Superior temporal gyrus (tissue), 1 donor: ENCODE measurements around the gene KIF1A.
A peak's percentile ranks its signal among the peaks of the same experiment; 100 is the strongest.
"Not testable (repeated sequence)": the region's sequence is repeated elsewhere in the genome, so short reads cannot be mapped to it uniquely, and the experiment has no call there.

Source experiments
- DNase-seq: peaks from one replicate; pipeline ENCODE4 v3.0.0-alpha.2; 2016; ENCODE audit errors: extremely low spot score

Gene KIF1A

DNA sequence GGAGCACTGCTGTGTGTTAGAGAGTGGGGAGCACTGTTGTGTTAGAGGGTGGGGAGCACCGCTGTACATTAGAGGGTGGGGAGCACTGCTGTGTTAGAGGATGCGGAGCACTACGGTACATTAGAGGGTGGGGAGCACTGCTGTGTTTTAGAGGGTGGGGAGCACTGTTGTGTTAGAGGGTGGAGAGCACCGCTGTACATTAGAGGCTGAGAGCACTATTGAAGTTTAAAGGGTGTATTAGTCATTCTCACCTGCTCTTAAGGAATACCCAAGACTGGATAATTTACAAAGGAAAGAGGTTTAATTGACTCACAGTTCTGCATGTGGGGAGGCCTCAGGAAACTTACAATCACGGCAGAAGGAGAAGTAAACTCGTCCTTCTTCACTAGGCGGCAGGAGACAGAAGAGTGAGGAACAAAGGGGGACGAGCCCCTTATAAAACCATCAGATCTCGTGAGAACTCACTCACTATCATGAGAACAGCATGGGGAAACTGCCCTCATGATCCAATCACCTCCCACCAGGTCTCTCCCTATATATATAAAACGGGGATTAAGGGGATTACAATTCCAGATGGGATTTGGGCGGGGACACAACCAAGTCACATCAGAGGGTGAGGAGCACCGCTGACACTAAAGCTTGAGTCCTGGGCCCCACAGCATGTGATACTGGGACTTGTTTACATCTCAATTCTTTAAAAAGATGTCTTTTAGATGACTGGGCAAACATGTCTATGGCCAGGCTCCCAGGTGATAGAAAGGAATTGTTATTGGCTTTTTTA lies 29.1 kb upstream of the KIF1A start:
- DNase-seq, result no peak

DNA sequence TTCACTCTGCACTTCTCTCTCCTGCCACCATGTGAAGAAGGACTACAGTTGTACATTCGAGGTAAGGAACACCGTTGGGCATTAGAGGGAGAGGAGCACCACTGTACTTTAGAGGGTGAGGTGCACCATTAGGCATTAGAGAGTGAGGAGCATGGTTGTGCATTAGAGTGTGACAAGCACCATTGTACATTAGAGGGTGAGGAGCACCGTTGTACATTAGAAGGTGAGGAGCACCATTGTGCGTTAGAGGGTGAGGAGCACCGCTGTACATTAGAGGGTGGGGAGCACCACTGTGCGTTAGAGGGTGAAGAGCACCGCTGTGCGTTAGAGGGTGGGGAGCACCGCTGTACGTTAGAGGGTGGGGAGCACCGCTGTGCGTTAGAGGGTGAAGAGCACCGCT lies 27.8 kb upstream of the KIF1A start:
- DNase-seq, result no peak

DNA sequence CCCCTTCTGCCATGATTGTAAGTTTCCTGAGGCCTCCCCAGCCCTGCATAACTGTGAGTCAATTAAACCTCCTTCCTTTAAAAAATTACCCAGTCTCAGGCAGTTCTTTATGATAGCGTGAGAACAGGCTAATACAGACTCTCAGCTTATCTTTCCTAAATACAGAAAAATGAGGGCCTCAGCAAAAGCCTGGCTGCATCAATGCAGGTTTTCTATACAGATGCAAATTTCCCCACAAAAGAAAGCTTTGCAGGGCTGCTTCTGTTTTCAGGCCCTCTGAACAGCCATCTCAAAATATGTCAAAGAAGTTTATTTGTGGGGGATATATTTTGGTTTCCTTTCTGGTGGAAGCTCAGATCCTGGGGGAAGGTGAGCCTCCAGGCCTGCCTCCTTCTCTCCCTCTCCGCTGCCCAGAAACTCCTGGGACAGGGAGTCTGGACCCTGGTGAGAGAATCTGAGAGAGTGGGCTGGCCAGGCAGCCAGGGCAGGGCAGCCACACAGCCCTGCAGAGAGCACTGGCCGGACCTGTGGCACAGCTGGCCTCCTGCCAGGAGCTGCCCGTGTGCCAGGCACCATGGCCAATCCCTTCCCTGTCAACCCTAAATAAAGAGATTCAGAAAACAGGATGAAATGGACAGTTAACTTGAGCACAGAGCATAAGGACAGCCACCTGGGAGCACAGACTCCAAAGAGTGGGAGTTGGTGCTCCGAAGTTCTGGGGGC lies 27.0 kb upstream of the KIF1A start:
- DNase-seq, result no peak

DNA sequence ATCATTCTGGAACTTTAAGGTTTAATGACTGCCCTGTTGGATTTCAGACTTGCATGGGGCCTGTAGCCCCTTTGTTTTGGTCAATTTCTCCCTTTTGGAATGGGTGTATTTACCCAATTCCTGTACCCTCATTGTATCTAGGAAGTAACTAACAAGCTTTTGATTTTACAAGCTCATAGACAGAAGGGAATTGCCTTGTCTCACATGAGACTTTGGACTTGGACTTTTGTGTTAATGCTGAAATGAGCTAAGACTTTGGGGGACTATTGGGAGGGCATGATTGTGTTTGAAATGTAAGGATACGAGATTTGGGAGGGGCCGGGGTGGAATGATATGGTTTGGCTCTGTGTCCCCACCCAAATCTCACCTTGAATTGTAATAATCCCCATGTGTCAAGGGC lies 26.3 kb upstream of the KIF1A start:
- not testable (repeated sequence) for DNase-seq

DNA sequence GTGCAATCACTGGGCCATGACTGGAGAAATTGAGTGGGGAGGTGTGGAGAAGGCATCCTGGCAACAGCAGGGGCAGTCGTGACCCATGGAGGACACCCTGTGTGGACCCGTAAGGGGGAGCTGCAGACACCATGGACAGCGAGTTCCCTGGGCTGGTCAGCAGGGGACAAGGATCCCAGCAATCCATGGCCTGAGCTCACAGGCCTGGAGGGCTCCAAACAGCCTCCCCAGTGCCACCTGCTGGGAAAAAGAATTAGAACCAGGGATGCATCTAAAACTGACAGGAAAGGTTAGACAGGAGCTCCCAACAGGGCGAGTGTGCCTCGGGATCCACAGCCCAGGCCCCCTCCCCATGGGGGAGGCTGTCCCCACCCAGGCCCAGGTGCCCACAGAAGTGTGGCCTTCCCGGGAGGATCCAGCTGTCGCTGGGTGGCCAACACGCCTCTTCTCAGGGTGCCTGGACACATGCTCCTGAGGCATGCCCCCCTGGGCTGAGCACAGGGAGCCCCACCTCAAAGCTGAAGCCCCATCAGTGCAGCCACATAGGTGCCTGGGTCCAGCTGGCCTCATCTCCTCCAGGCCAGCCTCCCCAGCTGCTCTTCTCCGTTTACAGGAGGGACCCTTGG lies 20.5 kb upstream of the KIF1A start:
- DNase-seq, result peak; percentile 88

DNA sequence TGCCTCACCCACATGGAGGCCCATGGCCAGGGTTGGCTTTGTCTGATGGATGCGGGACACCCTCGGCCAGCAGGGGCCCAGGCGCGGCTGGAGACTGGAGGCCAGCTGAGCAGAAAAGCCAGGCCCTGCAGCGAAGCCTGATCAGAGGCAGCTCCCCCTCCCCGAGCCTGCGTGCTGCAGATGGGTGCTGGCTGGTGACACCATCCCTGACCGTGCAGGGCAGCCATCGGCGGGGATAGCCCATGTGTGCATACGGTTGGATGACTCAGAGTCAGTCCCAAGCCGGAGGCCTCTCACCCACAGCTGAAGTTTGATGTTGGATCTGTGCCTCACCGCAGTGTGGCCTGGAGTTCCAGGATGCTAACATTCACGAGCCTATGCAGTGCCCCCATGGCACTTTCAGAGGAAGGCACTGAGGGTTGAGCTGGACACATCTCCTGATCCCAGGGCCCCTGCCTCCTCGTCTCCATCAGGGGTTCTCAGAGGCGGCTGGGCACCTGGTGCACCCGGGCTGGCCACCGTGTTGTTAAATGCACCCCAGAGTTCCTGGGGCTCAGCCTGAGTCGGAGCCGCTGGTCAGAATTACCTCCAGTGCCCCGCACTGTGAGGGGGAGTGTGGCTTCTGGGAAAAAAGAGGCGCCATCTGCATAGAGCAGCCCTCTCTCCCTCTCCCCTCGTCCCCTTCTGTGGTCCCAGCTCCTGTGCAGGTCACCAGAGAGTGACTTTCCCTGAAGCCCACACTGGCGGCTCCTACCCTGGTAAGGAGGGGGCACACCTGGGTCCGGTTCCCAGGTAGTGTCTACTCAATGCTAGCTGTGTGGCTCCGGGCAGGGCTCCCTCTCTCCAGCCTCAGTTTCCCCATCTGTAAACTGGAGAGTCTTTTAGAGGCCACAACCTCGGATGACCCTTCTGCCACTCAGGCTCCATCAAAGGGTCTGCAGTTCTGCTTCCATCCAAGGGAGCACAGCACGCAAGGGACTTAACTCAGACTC lies 19.4 kb upstream of the KIF1A start:
- DNase-seq, result no peak

DNA sequence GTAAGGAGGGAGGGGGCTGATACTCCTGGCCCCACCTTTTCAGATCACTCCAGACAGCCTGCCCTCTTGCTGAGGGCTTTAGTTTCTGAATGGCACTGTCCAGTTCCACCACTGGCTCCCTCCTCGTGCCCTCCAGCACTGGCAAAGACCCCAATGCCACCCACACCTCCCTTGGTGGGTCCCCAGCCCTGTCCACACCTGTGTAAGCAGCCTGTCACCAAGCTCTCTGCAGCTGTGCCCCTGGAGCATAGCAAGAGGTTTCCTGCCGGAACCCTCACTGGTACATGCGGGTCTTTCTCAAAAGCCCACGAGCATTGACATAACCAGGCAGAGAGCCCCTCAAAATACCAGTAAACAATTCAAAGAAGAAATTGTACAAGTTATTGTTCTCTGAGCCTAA lies 17.6 kb upstream of the KIF1A start:
- DNase-seq, result no peak

DNA sequence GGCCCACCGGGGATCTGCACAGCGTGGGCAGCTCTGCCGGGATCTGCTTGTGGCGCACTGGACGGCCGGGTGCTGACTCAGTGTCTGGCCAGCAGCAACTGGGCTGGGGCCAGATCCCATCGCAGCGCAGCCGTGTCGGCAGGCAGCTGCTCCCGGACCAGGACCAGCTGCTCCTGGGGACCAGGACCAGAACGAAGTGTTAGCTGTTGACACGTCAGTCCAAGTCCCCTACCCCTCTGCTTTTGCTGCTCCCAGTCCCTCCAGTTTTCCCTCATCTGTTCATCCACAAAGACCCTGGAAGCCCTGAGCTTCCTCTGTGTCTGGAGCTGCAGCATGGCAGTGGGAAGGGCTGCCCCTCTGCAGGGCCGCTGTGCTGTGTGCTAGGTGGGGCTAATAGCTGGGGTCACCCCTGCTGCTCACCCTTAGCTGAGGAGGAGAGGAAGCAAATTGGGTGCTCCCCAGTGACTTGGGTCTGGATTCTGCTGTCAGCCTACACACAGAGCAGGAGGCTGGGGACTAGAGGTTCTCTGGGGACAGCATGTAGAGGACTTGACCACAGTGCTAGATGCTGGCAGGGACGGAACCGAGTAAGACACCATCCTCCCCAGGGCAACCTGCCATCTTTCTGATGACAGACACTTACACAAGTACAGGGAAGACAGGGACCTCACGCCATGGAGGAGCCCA lies 16.9 kb upstream of the KIF1A start:
- peak; percentile 66 for DNase-seq

DNA sequence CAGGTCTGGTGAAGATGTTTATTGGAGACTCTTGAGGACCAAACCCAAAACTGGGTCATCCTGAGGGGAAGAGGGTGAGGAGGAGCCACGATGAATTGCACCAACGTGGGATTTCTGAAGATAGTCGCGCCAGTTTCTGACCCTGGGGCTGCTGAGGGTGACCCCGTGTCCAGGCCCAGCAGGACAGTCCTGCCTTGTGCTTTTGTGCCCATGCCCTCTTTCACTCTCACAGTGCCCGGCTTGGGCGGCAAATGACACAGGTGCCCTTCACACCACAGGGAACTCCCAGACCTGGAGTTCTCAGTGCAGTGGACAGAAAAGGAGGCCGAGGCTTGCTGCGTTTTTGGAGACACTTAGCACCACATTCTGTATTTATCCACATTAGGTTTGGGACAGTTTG lies 15.5 kb upstream of the KIF1A start:
- DNase-seq, result no peak

DNA sequence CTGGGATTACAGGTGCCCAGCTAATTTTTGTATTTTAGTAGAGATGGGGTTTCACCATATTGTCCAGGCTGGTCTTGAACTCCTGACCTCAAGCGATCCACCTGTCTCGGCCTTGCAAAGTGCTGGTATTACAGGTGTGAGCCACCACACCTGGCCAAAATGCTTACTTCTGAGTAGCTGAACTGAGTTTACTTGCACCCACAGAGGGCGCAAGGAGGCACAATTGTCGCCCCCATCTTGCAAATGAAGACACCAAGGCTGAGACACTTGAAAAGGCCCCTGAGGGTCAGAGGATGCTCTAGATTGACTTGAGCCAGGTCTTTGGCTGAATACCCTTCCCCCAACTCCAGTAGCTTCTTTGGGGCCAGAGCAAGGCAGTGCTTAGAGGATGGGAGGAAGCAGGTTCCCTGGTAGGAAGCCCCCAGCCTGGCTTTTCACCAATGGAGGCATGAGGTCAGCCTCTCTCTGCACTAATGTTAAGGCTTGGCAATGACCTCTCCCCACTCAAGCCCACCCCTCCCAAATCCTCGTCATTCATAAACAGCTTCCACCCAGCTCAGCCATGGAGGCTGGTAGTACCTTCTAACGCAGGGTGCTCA lies 14.5 kb upstream of the KIF1A start:
- no peak for DNase-seq

DNA sequence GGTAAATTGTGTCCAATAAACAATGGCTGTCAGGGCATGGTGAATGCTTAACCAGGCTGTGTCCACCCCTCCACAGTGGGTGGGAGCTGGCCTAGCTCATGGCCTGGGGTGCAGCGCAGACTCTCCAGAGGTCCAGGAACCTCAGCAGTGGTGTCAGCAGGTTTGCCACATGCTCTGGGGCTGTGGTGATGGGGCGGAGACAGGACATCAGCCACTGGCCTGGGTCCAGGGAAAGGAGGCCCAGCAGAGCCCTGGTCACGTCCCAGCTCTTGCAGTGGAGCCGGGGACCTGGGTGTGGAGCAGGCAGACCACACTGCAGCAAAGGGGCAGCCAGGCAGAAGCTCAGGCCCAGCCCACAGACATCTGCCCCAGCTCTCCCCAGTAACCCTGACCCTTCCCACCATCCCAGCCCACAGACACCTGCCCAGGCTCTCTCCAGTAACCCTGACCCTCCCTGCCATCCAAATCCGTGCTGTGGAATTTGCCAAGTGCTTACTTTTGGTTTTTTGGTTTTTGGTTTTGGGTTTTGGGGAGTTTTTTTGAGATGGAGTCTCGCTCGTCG lies 13.8 kb upstream of the KIF1A start:
- DNase-seq, result no peak

DNA sequence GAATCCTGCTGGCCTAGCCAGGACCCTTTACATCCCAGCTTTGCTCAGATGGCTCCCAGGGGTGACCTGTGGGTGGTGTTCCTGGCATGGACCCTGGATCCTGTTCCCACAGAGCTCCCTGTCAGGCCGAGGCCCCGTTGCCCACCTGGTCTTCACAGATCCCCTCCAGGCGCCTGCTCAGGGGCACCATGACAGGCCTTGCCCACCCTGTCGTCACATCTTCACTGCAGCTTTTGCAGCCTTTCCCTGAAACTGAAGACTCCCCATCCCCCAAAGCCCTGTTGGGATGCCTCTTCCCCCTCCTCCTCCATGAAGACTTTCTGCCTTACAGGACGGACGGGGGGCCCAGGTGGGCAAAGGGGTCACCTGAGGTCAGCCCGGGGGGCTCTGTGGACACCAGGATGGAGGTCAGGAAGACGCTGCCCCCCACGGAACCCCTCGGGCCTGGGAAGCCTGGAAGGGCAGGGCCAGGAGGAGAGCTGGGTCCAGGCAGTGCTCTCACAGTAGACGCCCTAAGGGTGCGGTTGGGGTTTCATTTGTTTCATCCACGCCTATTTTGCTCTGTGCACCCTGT lies 13.0 kb upstream of the KIF1A start:
- DNase-seq, result no peak

DNA sequence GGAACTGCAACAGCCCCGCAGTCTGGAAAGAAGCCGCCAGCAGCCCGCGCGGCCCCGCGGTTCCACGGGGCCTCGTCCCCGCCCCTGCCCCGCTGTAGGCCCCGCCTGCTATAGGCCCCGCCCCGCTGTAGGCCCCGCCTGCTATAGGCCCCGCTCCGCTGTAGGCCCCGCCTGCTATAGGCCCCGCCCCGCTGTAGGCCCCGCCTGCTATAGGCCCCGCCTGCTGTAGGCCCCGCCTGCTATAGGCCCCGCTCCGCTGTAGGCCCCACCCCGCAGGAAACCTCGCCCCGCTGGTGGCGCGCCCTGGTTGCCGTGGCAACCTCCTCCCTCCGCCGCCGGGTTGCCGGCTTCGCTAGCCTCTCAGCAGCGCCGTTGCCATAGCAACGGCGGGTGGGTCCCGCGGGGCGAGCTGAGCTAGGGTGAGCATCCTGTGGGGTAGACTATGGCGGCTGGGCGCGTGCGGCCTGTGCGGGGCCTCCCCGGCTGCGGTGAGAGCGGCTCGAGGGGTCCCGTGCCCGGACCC lies 12.2 kb upstream of the KIF1A start:
- DNase-seq, result peak; percentile 93

DNA sequence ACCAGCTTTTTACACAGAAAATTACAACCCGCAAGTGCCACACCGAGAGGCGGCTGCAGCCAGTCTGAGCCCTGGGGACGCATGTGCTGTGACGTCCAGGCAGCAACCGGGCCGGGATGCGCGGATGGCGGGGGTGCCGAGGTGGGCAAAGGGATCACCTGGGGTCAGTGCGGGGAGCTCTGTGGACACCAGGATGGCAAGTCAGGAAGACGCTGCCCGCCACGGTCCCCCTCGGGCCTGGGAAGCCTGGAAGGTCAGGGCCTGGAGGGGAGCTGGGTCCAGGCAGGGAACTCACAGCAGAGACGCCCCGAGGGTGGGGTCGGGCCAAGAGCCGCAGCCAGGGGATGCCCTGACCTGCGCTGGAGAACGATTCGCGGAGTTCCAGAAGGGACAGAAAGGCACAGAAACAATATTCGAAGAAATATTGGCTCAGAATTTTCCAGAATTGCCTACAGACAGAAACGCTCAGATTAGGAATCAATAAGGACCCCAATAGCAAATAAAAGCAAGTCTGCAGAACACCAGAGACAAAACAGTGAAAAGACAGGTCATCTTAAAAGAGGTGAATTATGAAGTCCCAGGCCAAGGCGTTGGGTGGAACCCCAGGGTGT lies 11.7 kb upstream of the KIF1A start:
- DNase-seq, result no peak

DNA sequence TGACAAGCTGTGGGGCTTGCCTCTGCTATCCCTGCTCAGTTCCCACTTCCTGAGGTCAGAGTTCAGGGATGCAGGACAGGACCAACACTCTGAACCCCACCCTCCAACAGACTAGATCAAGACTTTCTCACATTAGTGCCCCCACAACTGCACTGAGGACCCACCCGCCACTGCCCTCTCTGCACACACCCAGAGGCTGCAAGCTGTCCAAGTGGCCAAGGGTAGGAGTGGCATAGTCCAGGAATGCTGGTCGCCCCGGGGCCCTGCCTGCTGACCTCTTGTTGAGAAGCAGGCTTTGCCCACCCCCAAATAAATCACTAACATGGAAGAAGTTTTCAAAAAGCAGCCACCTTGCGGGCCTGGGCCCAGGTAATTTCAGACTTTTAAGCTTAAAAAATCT lies 5.5 kb upstream of the KIF1A start:
- DNase-seq, result no peak

DNA sequence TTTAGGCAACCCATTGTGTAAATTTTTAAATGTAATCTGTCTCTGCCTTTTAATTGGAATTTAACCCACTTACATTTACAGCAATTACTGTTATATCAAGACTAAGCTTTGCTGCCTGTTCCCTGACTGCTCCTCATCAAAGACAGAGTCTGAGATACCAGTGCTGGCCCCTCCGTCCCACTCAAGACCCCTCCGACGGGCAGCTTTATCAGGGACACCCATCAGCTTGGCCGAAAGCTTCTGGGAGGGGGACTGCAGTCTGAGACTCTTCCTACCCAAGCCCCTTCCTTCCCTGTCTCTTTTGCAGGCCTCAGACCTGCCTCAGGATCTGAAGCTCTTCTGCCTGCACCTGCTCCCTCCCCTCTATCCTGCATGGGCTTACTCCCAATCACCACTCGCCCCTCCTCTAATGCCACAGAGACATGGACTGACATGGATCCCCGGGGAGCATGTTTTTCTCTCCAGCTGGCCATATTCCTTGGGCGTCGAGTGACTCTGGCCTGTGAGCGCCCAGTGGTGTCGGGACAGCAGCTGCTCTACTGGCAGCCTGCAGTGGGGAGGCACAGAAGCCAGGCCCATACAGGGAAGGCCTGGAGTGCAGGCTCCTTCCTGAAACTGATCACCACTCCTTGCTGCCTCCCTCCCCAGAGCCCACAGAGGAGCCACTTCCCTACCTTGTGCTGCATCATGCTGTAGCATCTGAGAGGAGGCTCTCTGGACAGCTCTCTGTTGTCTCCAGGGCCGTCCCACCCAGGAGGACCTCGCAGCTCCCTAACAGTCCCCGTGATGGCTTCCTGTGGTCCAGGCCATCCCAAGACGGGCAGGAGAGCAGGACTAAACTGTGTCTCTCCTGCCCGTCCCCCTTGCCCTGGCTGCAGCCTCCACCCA lies 3.7 kb upstream of the KIF1A start:
- DNase-seq, result no peak

DNA sequence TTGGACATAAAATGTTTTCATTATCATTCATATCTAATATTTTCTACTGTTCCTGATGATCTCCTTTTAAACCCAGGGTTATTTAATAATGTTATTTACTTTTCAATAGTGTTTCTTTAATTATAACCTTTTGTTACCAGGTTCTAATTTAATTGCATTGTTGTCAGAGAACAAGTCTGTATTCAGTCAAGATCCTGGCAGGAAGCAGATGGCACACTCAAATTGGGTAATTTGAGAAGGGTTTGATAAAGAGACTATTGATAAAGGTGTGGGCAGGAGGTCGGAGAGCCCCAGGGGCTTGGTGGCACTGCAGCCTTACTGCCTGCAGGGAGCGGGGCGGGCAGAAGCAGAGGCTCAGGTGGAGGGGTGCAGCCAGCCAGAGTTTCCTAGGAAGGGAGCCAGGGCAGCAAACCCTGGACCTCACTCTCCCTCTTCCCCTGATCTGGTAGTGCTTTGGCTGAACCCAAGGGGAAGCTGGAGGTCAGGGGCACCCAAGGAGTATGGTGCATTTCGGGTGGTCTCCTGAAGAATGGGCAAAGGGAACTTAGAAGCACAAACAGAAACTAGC lies 2.3 kb upstream of the KIF1A start:
- DNase-seq, result no peak

DNA sequence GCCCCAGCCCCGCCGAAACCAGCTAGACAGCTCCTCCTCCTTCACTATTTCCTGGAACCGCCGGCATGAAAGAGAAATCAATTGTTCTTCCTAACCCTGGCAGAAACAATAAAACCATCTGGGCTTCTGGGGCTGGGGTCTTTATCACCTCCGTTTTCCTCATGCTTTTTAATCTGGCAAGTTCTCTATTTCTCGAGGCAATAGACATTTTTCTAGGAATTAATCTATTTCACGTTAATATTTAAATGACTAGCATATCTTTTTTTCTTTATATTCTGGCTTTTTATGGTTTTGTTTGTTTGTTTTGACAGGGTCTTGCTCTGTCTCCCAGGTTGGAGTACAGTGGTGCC lies 1.4 kb upstream of the KIF1A start:
- no peak for DNase-seq
